RKO (cell line): ENCODE data around the gene SLC41A3.

Experiments used
- DNase-seq: peaks from one replicate; pipeline ENCODE4 v3.0.0-alpha.2; 2016; ENCODE audit warnings: low spot score

Gene SLC41A3

DNA sequence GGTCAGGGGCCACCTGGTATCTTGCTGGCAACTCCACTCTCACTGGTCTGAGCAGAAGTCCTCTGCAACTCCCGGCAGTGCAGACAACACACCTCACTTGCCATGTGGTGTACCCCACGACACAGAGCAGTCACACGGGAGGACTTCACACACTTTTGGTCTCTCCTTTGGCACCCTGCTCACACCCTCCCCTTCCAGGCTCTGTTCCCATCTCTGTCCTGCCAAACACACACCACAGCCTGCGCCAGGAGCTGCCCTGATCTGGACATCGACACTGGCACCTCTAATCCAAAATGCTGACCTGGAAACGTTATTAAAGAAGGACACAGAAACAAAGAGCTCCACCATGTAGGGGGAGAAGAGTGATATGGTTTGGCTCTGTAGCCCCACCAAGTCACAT is 57.2 kb downstream of the SLC41A3 start:
- no peak for DNase-seq

GRCh38 chr3:126026277-126026751 is 57.6 kb downstream of the SLC41A3 start:
- DNase-seq: no peak

DNA sequence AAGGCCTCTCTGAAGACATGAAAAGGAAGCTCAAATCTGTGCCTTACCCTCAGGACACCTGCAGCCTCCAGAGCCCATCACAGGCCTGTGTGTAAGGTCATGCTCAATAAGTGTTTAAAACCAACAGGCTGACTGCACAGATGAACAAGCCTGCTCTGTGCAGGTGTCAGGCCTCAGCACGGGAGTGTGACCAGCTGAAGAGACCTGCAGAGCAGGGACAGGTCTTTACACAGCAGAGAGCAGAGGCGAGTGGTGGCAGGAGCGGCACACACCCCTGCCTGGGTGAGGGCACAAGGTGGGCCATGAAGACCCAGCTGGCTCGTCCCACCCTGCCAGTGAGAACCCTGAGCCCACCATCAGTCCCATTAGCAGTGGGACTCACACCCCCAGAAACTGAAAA is 58.1 kb downstream of the SLC41A3 start:
- no peak for DNase-seq

GRCh38 chr3:126025116-126025729 is 58.7 kb downstream of the SLC41A3 start:
- no peak for DNase-seq

- DNase-seq: no peak
Measured at GRCh38 chr3:126024049-126024854, 59.7 kb downstream of the SLC41A3 start.

DNA sequence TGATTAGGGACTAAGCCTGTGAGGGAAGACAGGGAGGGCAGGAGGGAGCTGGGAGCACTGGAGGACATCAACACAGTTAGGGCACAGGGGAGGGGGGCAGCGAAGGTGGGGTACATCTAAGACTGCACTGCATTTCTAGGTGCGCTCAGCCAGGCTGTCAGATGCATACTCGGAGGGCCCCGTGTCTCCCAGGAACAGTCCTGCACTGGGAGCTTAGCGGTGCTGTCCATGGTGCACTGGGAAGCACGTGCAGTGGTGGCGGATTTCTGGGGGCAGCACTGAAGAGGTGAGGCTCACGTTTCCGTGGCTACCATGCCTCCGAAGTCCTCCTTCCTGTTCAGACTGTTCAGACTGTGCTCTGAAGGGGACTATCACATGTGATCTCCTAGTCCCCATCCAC is 60.5 kb downstream of the SLC41A3 start:
- no peak for DNase-seq

DNA sequence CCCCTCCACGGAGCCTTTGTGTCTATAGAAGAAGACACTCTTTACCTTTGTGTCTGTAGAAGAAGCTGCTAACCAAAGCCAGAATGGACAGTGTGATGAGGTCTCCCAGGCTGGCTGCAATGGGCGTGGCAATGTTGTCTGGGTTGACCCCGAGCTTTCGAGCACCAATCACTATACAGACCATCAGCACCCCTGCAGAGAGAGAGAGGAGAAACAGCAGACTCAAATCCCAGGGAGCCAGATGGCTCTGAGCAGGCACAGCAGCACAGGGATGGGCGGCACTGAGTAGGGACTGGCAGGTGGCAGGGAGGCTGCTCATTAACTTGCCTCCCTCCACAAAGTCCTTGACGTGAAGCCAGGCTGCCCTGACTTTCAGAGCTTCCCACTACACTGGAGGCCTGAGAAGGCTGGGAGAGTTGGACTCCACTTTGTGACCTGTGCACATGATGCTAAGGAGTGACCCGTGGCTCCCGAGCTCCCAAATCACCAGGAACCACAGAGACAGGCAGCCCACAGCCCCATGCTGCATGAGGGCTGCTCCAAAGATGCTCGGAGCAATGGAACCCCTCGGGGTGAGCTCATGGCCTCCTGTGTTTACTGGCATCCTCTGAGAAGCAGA is 61.1 kb downstream of the SLC41A3 start:
- no peak for DNase-seq

DNA sequence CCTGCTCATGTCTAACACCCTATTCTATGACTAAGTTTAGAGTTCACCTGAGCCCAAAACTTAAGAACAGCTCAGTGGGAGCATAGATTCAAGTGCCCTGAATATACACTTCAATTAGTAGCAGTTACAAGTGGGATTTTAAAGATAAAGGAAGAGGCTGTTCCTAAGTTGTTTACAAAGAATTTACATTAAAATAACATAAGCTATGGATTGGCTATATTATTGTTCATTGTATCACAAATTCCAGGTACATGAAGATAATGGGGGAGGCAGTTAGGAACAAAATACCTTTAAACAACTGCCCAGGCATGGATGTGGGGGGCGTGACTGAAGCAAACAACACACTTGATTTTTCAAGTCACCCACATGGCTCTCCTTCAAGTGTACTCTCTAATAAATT is 62.2 kb downstream of the SLC41A3 start:
- no peak for DNase-seq

DNA sequence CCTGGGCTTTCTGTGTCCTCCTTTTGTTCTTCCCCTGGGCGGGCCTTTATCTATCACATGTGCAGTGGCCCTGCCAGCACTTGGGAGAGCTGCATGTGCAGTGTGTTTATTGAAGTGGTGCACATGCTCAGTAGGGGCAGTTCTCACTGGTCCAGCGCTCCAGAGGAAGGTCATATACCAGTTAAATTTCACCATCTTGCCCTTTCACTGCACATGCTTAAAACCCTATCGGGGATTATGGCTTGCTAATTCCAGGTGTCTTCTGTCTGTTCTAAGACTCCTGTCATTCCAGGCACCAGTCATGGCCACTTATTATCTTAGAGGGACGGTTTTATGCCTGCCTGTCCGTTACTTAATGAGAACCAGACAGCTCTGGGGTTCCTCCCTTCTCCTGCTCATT is 62.7 kb downstream of the SLC41A3 start:
- DNase-seq: no peak

DNA sequence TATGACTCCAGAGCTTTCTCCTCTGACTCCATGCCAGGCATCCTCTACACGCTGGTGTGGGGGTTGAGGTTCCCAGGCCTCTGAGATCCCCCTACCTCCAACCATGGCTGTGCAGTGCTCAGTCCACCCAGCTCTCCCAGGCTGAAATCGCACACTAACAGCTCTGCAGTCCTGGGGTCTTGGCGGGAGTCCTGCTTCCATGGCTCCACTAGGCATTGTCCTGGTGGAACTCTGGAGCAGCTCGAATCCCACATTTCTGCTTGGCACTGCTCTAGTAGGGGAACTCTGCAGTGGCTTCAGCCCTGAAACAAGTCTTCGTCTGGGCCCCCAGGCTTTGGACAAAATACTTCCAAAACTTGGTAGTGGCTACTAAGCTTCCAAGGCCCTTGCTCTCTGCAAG is 64.2 kb downstream of the SLC41A3 start:
- DNase-seq: no peak

DNA sequence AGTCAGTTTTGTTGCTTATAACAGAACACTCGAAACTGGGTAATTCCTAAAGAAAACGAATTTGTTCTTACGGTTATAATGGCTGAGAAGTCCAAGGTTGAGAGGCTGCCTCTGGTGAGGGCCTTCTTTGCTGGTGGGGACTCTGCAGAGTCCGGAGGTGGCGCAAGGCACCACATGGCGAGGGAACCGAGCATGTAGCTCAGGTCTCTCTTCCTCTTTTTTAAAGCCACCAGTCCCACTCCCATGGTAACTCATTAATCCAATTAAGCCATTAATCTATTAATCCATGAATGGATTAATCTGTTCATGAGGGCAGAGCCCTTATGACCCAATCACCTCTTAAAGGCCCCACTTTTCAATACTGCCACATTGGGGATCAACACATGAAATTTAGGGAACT is 64.9 kb downstream of the SLC41A3 start:
- no peak for DNase-seq

DNA sequence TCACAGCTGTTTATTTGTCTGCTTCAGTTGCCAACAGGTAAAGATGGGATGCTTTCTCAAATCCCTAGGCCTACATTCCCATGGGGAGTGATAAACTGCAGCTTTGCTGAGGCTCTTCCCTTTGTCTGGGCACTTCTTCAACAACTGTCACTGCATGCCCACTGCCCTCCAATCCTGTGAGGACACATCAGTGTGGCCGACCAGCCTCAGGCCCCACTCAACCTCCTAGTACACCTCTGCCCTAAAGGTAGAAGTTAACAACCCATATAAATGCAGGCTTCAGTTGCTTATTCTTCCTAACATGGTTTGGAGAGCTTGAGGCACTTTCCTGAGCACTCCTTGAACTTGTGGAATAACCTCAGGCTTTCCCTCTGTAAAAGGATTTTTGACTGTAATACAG is 65.4 kb downstream of the SLC41A3 start:
- DNase-seq: no peak

DNA sequence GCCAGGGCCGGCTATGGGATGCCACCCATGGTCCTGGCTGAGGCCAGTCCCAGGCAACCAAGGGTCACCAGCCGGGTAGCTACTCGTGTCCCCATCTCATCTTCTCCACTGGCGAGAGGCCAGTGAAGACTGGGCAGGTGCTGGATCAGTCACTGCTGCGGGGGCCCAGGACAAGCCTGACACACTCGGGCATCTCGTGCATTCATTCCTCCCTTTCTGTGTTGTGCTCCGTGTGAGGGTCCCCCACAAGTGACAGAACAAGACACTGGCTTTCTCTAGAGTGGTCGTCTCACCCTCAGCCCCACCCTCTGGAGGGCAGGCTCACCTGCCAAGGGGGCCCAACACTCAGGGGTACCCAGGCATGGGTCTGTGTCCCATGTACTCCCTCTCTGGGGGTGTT is 66.6 kb downstream of the SLC41A3 start:
- DNase-seq: no peak

DNA sequence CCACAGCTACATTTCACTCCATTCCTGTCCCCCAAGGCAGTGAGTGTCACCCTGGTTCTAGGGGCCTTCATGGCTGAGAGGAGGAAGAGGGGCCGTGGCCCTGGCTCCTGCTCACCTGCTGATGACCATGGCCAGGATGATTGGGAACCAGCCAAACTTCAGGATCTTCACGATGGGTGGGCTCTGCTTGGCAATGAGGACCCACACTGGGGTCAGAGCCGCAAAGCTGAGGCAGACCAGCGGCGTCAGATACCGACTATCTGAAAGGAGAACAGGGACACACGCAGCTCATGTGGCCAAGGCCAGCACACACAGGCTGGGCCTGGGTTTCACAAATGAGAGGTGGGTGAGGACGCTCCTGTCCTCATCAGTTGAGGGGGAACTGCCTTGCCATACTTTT is 67.3 kb downstream of the SLC41A3 start:
- DNase-seq: no peak

GRCh38 chr3:126015075-126015474 is 68.8 kb downstream of the SLC41A3 start:
- no peak for DNase-seq

DNA sequence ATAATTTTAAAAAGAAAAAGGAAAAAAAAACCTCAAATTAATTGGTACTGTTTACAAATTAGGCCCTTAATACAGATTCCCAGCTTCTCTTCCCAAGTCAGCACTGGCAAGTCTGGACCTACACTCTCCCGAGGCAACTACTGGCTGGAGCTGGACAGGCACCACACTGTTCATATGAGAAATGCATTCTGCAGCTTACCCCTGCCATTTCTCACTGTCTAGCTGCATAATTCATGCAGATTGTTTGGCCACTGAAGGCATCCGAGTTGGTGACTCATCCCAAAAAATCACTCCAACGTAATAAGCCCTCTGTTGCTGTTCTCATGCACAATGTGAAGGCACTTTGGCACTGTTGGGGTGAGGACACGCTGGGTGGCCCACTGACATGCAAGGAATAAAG is 69.7 kb downstream of the SLC41A3 start:
- DNase-seq: no peak

- DNase-seq: no peak
Measured at GRCh38 chr3:126013751-126014156, 70.2 kb downstream of the SLC41A3 start.

DNA sequence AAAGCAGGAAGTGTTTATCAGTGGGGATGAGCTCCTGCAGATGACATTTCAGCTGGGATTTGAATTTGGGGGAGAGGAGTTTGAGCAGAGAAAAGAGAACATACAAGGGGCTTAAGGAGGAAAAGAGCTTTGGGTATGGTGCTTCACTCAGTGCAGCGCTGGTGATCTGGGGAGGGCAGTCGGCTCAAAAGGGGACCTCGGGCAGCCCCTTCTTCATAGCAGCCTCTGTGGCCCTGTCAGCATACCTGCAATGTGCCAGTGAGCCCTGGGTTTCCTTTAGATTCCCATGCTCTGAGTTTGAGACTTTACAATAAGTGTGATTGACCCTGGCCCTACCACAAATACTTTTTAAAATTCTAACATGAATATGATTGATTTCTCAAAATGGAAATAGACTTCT is 74.7 kb downstream of the SLC41A3 start:
- no peak for DNase-seq

GRCh38 chr3:126008219-126008618 is 75.7 kb downstream of the SLC41A3 start:
- no peak for DNase-seq

GRCh38 chr3:126005951-126006350 is 78.0 kb downstream of the SLC41A3 start:
- DNase-seq: peak; percentile 45

- no peak for DNase-seq
Measured at GRCh38 chr3:126004692-126005091, 79.2 kb downstream of the SLC41A3 start.

GRCh38 chr3:126004217-126004616 is 79.7 kb downstream of the SLC41A3 start:
- DNase-seq: no peak

DNA sequence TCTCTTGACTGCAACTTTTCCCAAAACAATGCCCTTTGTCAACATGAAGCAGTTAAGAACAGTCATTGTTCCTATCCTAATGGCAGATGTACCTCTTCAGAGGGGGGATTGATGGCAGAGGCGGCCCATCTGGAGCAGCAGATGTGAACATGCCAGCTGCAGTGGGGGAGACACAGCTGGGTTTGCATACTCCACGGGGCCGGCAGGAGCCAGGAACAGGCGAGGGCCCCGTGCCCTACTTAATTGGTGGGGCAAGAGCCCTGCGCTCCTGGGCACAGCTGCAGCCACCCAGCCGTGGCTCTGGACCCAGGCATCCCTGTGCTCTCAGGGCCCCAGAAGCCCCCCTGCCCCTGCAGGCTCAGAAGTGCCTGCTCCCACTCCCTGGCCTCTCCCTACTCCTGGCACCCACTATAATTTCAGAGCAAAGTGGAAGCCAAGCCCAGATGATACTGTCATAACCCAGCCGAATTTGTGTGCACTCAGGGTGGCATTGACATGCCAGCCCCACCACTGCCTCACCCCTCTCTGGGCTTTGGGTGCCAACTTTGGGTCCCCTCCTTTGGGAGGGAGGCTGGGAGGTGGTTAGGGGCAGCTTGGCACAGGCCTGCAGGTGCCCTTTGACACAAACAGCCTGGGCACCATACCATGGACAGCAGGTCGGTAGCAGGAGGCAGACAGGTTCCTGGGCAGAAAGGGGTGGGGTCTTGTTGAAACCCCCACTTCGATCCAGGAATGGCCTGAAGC is 80.3 kb downstream of the SLC41A3 start:
- no peak for DNase-seq
